Activated CD4-positive, CD25-positive, alpha-beta regulatory T cell (primary cell): ENCODE measurements around the gene CAMSAP2.
"Not testable (repeated sequence)": the region's sequence is repeated elsewhere in the genome, so short reads cannot be mapped to it uniquely, and the experiment has no call there.

Source experiments
- DNase-seq, 4 experiments: peaks; one replicate each; lab custom pipeline; 2025; lab: John Stamatoyannopoulos, UW

Gene CAMSAP2

DNA sequence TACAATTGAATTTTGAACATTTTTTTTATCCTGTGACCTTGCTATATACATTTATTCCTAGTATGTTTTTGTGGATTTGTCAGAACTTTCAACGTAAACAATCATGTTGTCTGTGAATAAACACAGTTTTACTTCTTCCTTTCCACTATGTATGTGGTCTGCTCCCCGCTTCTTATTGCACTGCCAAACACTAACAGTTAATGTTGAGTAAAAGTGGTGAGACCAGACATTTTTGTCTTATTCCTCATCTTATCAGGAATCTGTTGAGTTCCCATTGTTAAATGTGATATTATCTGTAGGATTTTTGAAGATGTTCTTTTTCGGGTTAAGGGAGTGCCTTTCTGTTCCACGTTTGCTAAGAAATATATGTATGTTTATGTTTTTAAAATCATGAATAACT lies 45.9 kb downstream of the CAMSAP2 start:
- DNase-seq, result no peak

DNA sequence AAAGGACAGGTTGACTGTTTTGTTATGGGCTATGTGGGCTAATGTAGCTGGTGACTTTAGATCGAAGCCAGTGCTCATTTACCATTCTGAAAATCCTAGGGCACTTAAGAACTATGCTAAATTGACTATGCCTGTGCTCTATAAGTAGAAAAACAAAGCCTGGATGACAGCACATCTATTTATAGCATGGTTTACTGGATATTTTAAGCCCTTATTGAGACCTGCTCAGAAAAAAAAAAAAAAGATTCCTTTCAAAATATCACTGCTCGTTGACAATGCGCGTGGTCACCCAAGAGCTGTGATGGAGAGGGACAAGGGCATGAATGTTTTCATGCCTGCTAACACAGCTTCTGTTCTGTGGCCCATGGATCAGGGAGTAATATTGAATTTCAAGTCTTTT lies 48.1 kb downstream of the CAMSAP2 start:
- no peak for DNase-seq

DNA sequence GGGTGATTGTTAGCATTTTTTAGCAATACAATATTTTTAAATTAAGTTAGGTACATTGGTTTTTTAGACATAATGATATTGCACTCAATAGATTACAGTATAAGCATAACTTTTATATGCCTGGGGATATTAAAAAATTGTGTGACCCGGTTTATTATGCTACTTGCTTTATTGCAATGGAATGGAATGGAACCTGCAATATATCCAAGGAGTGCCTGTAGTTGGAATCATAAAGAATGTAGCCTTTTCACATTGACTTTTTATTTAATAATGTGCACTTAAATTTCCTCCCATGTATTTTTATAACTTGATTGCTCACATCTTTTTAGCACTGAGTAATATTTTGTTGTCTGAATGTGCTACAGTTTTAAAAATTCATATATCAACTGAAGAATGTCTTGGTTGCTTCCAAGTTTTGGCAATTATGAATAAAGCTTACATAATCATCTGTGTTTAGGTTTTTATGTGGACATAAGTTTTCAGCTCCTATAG lies 49.2 kb downstream of the CAMSAP2 start:
- no peak for DNase-seq

DNA sequence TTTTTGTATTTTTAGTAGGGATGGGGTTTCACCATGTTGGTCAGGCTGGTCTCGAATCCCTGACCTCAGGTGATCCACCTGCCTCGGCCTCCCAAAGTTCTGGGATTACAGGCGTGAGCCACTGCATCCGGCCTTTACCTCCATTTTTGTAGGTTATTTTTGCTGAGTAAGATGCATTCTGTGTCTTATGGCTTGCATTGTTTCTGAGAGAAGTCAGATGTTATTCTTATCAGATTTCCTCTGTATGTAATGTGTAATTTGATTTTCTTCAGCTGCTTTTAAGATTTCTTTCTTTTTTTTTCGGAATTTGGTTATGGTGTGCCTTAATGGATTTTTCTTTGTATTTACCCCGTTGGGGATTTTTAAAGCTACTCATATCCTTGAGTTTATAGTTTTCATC lies 52.3 kb downstream of the CAMSAP2 start:
- not testable (repeated sequence) for DNase-seq

DNA sequence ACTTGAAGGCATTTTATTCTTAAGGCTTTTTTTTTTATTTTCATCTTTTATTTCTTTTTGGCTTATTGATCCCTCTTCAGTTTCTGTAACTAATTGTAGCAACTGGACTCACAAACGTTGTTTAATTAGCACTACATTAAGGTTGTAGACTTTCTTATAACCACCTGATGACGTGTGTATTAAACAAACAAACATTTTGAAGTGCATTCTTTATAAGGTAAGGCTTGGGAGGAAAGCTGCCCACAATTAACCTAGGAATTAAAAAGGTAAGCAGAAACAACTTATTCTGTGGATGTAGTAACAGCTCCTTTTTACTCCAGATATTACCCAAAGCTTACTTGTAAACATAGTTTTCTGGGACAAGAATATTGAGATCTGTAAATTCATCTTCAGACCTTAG lies 55.0 kb downstream of the CAMSAP2 start:
- DNase-seq, result no peak

DNA sequence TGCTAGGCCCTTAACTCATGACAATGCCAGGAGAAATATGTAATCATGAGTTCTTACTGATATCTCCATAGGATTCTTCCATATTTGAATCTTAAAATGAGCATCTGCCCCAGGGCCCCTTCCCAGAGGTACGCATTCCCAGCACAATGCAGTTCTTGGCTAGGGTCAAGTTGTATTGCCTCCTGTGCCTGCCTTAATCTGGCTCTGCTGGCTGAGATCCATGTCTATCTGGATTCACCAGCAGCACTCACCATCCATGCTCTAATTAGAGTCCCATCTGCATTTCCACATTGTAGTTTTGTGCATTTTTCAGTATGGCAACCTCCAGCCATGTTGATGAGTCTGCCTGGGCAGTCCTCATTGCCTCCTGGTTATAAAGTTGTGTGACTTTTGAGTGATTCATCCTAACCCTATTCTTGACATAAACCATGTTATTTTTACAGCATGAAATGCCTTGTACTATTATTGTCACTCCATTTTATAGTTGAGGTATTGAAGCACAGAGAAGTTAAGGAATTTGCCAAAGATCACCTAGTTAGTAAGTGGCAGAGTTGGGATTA lies 55.9 kb downstream of the CAMSAP2 start:
- no peak for DNase-seq

DNA sequence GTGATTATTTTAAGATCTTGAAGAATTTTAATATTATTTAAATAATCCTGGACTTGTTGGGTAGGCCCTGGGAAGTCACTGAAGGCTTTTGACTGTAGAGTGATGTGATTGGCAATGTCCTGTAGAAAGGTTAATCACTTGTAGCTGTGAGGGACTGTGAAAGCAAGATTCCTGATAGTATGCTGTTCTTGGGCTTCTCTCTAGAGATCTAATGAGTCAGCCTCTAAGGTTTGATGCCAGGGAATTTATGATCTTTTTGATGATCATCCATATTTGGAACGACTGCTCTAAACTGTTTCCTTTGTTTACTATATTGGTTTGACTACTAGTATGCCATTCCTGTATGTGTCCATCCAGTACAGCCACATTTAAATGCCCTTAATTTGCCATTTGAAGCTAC lies 56.5 kb downstream of the CAMSAP2 start:
- no peak for DNase-seq

DNA sequence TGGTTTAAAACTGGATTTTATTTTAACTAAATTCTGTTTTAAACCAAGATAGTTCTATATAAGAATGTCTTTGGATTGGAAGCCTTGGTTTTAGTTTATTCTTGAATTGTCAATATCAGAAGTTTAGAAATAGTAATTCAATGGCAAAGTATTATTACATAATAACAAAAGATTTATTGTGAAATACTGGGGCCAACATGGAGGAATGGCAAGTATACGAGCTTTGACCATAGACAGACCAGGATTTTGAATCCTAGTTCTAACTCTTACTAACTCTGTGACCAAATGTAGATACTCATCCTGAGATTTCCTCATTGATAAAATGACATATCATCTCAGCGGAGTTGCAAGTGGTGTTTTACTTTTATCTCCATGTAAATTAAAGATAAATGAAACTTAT lies 63.3 kb downstream of the CAMSAP2 start:
- DNase-seq, result no peak

DNA sequence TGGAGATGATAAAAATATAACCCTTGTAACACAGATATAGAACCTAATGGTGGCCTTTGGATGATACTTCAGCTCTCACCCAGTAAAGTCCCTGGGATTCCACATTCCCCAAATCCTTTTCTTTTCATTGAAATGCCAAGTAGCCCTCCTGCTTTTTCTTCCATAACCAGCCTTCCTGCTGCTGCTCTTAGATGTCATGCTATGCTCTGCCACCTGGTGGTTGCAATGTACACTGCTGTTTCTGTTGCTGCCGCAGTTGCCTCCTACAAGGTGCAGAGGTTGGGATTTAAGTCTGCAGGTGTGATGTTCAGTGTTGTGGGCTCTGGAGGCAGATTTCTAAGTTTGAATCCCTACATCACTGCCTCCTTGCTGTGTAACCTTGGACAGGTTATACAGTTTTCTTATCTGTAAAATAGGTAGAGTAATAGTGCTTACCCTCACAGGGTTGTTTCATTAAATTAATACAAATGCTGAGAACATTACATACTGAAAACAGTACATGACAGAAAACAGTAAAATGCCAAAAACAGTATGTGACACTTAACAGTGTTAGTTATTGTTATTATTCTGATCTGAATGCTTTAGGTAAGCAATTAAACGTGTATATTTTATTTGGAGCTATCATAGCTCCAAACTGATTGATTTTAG lies 64.3 kb downstream of the CAMSAP2 start:
- peak; percentile 35 to 50 (median 43) for DNase-seq

DNA sequence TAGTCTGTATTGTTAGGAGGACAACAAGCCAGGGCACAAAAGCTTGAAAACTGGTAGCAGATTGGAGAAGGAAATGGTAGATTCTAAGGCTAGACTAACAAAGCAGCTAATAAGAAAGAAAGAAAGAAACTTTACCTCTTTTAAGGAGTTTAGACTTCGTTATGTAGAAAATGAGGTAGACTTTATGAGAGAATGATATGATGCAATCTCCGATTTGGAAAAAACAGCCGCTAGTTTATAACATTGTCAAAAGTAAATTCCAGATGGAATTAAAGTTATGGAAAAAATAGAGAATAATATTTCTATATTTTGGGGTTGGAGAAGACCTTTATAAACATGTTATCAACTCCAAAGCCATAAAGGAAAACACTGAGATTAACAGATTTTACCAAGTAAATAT lies 67.0 kb downstream of the CAMSAP2 start:
- no peak for DNase-seq

DNA sequence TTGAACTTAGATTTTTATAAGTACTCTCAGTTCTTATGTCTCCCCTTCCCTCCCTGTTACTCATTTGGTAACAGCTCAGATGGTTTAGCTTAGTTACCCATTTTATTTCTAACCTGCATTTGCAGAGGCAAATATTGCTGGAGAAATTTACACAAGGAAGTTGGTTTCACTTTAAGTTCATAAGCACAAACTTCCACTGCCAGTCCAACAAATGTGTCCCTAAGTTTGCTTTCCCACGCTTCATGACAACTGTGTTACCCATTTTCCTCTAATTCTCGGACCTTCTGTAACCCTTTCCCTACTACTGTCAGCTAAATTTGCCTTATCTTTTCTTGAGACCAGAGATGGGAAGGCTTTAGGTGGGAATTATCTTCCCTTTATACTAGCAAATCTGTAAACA lies 70.2 kb downstream of the CAMSAP2 start:
- DNase-seq, result no peak

DNA sequence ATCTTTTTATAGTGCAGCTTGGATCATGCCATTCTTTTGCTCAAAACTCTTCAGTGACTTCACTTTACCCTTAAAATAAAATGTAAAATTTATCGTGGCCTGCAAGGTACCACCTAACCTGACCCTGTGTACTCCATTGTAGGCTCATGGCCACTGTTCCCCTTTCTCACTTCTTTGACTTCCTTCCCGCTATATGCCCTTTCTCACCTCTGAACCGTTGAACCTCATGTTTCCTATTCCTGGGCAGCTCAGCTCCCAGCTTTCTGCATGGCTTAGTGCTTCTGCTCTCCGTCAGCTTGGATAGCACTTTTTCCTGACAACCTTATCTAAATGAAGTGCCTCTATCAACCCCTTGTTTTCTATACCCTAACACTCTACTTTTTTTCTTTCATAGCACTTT lies 73.0 kb downstream of the CAMSAP2 start:
- no peak for DNase-seq

DNA sequence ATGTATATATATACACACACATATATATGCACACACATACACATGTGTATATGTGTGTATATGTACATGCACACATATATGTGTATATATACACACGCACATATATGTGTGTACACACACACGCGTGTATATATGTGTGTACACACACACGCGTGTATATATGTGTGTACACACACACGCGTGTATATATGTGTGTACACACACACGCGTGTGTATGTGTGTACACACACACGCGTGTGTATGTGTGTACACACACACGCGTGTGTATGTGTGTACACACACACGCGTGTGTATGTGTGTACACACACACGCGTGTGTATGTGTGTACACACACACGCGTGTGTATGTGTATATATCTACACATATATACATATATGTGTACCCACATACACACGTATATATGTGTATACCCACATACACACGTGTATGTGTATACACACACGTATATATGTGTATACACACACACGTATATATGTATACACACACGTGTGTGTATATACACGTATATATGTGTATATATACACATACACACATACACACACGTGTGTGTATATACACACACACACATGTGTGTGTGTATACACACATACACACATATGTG lies 78.0 kb downstream of the CAMSAP2 start:
- not testable (repeated sequence) for DNase-seq

DNA sequence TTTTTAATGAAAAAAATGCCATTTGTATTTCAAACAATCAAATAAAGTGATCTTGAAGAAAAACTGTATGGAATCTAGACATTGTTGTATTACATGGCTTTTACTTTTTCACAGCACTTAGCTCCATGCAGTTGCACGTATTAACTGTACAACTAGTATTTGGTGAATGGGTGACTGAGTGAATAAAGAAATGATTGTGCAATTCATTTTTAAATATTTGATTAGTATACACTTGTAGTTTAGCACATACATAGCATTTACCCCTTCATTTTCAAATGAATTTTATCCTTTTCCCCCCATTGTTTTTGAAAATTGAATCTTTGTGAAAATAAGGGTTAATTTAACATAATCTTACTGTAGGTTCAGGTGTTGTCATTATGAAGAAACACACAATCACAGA lies 79.6 kb downstream of the CAMSAP2 start:
- no peak for DNase-seq

DNA sequence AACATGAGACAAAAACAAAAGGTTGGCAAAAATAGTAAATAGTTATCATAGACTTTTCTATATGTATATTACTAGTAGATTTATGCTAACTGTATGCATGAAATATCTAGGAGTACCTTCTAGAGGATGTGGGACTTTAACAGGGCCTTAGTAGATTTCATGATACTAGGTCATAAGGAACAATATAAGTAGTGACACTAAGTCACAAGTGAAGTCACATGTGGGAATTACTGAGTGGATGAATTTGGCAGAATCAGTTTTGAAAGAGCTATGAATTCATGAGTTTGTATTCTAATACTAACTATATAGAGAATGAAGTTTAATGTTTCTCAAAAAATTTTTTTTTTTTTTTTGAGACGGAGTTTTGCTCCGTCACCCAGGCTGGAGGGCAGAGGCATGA lies 81.0 kb downstream of the CAMSAP2 start:
- no peak for DNase-seq

DNA sequence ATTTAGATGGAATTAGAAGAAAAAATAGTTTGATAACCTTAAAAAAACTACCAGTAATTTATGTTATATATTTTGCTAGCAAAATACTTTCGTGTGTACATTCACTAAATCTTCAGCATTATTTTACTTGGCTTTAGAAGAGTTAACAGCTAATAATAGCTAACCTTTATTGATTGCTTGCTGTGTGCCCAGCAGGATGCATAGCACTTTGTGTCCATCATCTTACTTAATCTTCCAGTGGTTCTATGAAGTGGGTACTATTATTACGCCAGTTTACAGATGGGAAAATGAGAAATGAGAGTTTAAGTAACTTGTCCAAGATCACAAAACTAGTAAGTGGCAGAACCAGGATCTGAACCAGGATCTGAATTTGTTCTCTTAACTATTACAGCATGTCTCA lies 92.4 kb downstream of the CAMSAP2 start:
- DNase-seq, result no peak

DNA sequence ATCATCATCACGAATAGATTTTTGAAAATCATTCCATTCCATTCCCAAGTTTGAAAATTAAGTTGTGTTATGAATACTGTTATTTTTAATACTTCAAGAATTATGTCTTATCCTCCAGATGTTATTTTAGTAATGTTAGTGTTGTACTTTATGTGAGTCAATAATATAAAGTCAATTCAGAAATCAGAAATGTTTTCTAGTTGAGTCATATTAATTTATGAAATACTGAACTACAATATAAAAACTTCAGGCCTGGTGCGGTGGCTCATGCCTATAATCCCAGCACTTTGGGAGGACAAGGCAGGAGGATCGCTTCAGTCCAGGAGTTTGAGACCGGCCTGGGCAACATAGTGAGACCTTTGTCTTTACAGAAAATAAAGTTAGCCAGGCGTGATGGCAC lies 95.7 kb downstream of the CAMSAP2 start:
- no peak for DNase-seq

DNA sequence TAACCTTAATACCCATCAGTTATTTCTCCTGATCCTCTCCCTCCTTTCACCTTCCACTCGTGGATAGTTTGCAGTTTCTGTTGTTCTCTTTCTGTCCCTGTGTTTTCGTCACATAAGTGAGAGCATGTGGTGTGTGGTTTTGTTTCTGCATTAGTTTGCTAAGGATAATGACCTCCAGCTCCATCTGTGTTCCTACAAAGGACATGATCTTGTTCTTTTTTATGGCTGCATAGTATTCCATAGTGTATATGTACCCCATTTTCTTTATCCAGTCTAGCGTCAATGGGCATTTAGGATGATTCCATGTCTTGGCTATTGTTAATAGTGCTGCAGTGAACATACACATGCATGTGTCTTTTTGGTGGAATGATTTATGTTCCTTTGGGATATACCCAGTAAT lies 97.5 kb downstream of the CAMSAP2 start:
- no peak for DNase-seq

DNA sequence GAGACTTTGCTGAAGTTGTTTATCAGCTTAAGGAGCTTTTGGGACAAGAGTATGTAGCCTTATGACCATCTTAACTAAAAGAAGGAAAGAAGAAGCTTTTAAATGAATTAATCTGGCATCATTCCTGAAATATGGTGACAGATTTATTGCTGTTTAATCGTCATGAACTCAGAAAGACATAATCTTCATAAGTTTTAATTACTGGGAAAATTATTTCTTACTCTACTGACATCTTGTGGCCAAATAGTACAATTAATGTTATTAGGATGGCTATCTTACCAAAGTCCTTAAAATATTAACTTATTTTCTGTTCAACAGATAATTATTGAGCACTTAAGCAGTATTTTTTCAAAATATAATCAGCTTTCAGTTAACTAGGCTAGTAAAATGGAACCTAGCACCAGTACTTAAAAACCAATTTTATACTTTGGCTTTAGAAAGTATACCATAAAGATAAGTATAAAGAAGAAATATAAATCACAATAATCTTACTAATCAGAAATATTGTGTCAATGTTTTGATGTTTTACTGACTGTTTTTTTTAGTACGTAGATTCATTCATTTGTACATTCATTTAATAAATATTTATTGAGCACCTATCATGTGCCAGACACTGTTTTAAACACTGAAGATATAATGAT lies 99.4 kb downstream of the CAMSAP2 start:
- DNase-seq, result no peak

DNA sequence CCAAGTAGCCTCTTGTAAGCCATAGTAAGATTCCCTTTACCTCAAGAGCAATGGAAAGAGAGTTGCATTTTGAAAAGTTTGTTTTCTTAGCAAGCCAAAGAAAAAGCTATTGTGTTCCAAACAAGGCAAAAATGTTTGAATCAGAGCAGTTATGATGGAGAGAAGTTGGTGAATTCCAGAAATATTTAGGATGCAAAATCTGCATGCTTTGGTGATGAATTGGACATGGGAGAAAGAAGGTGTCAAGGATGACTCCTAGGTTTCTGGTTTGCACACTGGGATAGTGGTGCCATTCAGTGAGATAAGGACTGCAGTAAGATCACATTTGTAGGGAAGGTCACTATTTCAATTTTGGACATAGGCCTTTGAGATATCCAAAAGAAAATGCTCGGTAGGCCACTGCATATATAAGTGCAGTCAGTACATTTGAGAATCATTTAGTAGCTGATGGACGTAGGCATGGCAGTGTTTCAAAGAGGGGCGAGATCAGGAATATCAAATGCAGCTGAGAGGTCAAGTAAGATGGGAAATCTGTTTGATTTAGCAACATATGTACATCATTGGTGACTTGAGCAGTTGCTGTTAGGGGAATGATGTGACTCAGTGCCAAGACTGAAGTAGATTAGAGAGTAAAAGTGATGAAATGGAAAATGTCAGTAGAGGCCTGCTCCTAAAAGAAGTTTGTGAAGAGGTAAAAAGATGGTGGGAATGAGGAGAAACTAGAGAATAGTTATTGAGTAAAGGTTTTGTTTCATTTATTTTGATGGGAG lies 100.2 kb downstream of the CAMSAP2 start:
- no peak for DNase-seq

DNA sequence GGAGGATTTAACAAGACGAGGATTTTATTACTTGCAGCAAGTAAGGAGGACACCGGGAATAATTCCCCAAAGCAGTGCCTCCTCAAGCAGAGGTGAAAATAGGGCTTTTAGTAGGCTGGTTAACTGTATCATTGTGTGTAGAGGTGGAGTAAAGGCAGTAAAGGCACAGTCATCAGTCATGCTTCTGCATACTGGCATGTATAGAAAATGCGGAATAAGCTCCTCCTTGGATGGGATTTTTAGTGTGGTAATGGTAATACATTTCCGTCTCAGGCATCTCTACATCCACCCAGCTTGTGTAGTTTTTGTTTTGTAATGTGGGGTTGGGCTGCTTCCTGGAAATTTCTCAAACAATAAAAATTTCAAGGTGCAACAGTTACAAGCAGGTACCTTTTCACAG lies 106.7 kb downstream of the CAMSAP2 start:
- no peak for DNase-seq

DNA sequence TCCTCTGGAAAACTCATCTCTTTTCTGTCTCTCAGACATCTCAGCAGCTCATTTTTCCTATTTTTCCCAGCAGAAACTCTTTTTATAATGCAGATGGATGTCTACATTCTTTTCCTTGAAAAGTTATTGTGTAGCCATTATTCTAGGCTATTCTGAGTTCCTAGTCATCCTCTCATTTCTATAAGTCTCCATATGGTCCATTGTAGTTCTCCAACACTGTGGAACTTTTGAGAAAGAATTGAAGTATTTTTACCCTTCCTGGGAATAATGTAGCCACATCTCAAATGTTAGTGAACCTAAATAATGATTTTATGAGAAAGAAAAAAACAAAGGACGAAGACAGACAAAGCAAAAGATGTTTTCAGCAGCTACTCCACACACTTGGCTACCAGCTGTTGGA lies 107.7 kb downstream of the CAMSAP2 start:
- DNase-seq, result no peak

DNA sequence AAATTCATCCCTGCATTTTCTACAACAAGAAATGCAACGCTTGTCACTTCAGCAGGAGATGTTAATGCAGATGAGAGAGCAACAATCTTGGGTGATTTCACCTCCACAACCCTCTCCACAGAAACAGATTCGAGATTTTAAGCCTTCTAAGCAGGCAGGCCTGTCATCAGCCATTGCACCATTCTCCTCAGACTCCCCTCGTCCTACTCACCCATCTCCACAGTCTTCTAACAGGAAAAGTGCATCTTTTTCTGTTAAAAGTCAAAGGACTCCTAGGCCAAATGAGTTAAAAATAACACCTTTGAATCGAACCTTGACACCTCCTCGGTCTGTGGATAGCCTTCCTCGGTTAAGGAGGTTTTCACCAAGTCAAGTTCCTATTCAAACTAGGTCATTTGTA lies 110.7 kb downstream of the CAMSAP2 start:
- DNase-seq, result no peak
